Activated B cell treated with CpG ODN at 0.5 μM for 24 hours (primary cell): ENCODE measurements around the gene FLCN. TPM values are rescaled to one million over a fixed set of nuclear protein-coding genes. Genes with fewer than 3 reads are reported as not detected.

ENCODE experiments used
- ATAC-seq: fragments of 200-7000 bp; cut with Tn5 transposase; one replicate; pipeline ENCODE4 v1.10.0; 2021; ENCODE audit warnings: low read depth, mild to moderate bottlenecking, moderate library complexity
- CTCF ChIA-PET: fragments of 350-600 bp; sonication (Branson Sonifier 250); formaldehyde crosslinking; loops from one replicate; lab custom pipeline; 2021; ENCODE audit warnings: antibody characterized with exemption; lab: Charles Lee
- POLR2A ChIA-PET: fragments of 350-600 bp; sonication (Branson Sonifier 250); formaldehyde crosslinking; loops from one replicate; lab custom pipeline; 2021; ENCODE audit warnings: antibody characterized with exemption; lab: Charles Lee
- DNase-seq: peaks from one replicate; pipeline ENCODE4 v3.0.0; 2022
- H3K27ac Mint-ChIP-seq: one replicate; pipeline ENCODE4 v1.8.0; 2020; ENCODE audit warnings: mixed read lengths
- H3K27me3 Mint-ChIP-seq: one replicate; pipeline ENCODE4 v1.8.0; 2021; ENCODE audit warnings: mixed read lengths
- H3K36me3 Mint-ChIP-seq: one replicate; pipeline ENCODE4 v1.8.0; 2021; ENCODE audit warnings: low read depth, mixed read lengths
- H3K4me1 Mint-ChIP-seq: one replicate; pipeline ENCODE4 v1.8.0; 2021; ENCODE audit warnings: mixed read lengths
- H3K4me3 Mint-ChIP-seq: one replicate; pipeline ENCODE4 v1.8.0; 2020; ENCODE audit warnings: mild to moderate bottlenecking, mixed read lengths
- H3K9me3 Mint-ChIP-seq: one replicate; pipeline ENCODE4 v1.8.0; 2020; ENCODE audit warnings: mixed read lengths
- CTCF ChIP-seq: fragments of 200-600 bp; IDR thresholded peaks from one replicate; pipeline ENCODE4 v1.8.0; 2022; ENCODE audit warnings: antibody characterized with exemption, mild to moderate bottlenecking
- intact Hi-C: fragments of 100-400 bp; cut with micrococcal nuclease; formaldehyde crosslinking; loops from one replicate; pipeline ENCODE4 v1.15.1; 2024
- total RNA-seq: library from RNA; stranded (reverse); gene quantifications from 2 replicates; pipeline ENCODE4 v1.2.3, GENCODE V29; 2022

The FLCN gene
- total RNA-seq, 1 donor from 2014 or later = 62.3 TPM

GRCh38 chr17:17164676-17165075 lies 72.3 kb downstream of the FLCN start:
- DNase-seq = no peak
- Mint-ChIP-seq H3K4me1 (no peaks in the 10 kb centered on the region), H3K27ac (no peak overlapping the region), H3K36me3 (peaks cover 95% of the 10 kb centered on the region), H3K4me3 (no peak overlapping the region), H3K27me3 (no peaks in the 10 kb centered on the region), H3K9me3 (no peaks in the 10 kb centered on the region)
- POLR2A ChIA-PET = no interaction called here
- ATAC-seq = no peak
- TF ChIP-seq CTCF = no peak
- CTCF ChIA-PET = no interaction called here
- intact Hi-C loops = no loop called here

GRCh38 chr17:17164156-17164555 lies 72.8 kb downstream of the FLCN start:
- Mint-ChIP-seq H3K27me3 (no peaks in the 10 kb centered on the region), H3K27ac (no peak overlapping the region), H3K4me1 (no peaks in the 10 kb centered on the region), H3K36me3 (peaks cover 95% of the 10 kb centered on the region), H3K4me3 (no peak overlapping the region), H3K9me3 (no peaks in the 10 kb centered on the region)
- CTCF ChIA-PET = no interaction called here
- intact Hi-C loops = no loop called here
- no peak for TF ChIP-seq CTCF
- DNase-seq = no peak
- POLR2A ChIA-PET = no interaction called here
- ATAC-seq = no peak

Other genes starting within 250 kb of the FLCN start
- 206 and 231 TPM in 2 replicates for gene MPRIP, start 194.7 kb downstream of the FLCN start, total RNA-seq
- 6.2 and 7.6 TPM in 2 replicates for gene PLD6, start 30.8 kb downstream of the FLCN start, total RNA-seq
- 71.6 and 73.7 TPM in 2 replicates for gene COPS3, start 44.1 kb upstream of the FLCN start, total RNA-seq
- gene NT5M, start 66.2 kb upstream of the FLCN start, total RNA-seq = 0.71 and 0.93 TPM in 2 replicates
- gene MED9, start 239.8 kb upstream of the FLCN start, total RNA-seq = 16.2 and 20.1 TPM in 2 replicates